Body of pancreas (tissue), 4 donors: ENCODE data around the gene ACSS2. TPM values are rescaled to one million over a fixed set of nuclear protein-coding genes. Genes with fewer than 3 reads are reported as not detected.

Experiments used
- ATAC-seq: fragments of 150-250 bp; one replicate; pipeline ENCODE4 v1.9.1; 2016
- DNase-seq, 4 donors: peaks; one replicate each; pipeline ENCODE4 v3.0.0-alpha.2; 2019
- H3K27ac ChIP-seq, 4 donors: fragments of 200-600 bp; sonication (generic); 1 replicate in 3 of 4; 2 replicates in 1 of 4; pipeline versions ENCODE4 v1.5.1 to v1.6.1; 2016 to 2019; ENCODE audit warnings: mild to moderate bottlenecking in 1 of 4, mixed read lengths in 1 of 4, moderate library complexity in 1 of 4
- H3K27me3 ChIP-seq, 2 donors: fragments of 200-600 bp; sonication (generic); one replicate each; pipeline ENCODE4 v1.6.0; 2016; ENCODE audit warnings: mild to moderate bottlenecking in 1 of 2
- H3K36me3 ChIP-seq, 2 donors: fragments of 200-600 bp; sonication (generic); replicated peaks in 1 of 2; 2 replicates each; pipeline ENCODE4 v1.5.1; 2016; ENCODE audit warnings: low read depth in 2 of 2; ENCODE audit not compliant: insufficient read depth in 1 of 2
- H3K4me1 ChIP-seq: fragments of 200-600 bp; sonication (generic); one replicate; pipeline ENCODE4 v1.6.0; 2016
- H3K4me3 ChIP-seq, 2 donors: fragments of 200-600 bp; sonication (generic); 1 replicate in 1 of 2; 2 replicates in 1 of 2; pipeline ENCODE4 v1.5.1; 2016 to 2019
- H3K9me3 ChIP-seq, 3 donors: fragments of 200-600 bp; sonication (generic); 1 replicate in 2 of 3; 2 replicates in 1 of 3; pipeline ENCODE4 v1.5.1; 2016
- POLR2A ChIP-seq, 3 donors: fragments of 450-650 bp; IDR thresholded peaks; one replicate each; pipeline ENCODE4 v1.6.1; 2016; ENCODE audit warnings: antibody characterized with exemption in 3 of 3, mild to moderate bottlenecking in 2 of 3
- whole genome bisulfite sequencing, 2 donors: methylation state at CpG; one replicate each; pipeline ENCODE4 v1.1.5; 2017; 5-methylcytosine and 5-hydroxymethylcytosine counted together
- intact Hi-C: fragments of 100-400 bp; cut with DNase I; formaldehyde crosslinking; loops from one replicate; pipeline ENCODE4 v1.15.1; 2023
- total RNA-seq, 2 donors: library from RNA; depleted of rRNA; stranded (reverse); fragments of >200 nt; gene quantifications; one replicate each; pipeline ENCODE4 v1.1.0, GENCODE V29; 2016
- TF ChIP-seq, protein P1 (sequence below), 7 experiments: fragments of 450-650 bp in 4 of 7; fragments of 200-600 bp in 3 of 7; sonication (generic) in 3 of 7; IDR thresholded peaks; one replicate each; pipeline ENCODE4 v1.5.1; 2016 to 2019; ENCODE audit warnings: antibody characterized with exemption in 7 of 7

ACSS2 gene
- total RNA-seq, 2 donors from 2014 or later = 33.9 to 78.1 TPM

DNA sequence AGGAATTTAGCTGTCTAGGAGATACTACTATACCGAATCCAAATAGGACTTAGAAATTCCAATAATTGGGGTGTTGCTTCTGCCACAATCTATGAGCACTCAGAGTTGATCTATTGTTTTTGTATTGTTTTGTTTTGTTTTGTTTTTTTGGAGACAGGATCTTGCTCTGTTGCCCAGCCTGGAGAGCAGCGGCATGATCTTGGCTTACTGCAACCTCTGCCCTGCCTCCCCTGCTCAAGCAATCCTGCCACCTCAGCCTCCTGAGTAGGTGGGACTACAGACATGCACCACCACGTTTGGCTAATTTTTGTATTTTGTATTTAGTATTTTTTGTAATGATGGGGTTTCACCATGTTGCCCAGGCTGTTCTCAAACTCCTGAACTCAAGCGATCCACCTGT, 7.4 kb downstream of the ACSS2 start:
- H3K4me3 ChIP-seq = no peak overlapping the region
- ATAC-seq (no peak), DNase-seq (no peak)
- no peak overlapping the region for H3K27ac ChIP-seq
- H3K9me3 ChIP-seq = no peaks in the 10 kb centered on the region
- peaks cover 22% of the 10 kb centered on the region for H3K4me1 ChIP-seq
- peaks cover 0 to 5% of the 10 kb centered on the region in 2 donors for H3K36me3 ChIP-seq
- TF ChIP-seq, protein P1, sequence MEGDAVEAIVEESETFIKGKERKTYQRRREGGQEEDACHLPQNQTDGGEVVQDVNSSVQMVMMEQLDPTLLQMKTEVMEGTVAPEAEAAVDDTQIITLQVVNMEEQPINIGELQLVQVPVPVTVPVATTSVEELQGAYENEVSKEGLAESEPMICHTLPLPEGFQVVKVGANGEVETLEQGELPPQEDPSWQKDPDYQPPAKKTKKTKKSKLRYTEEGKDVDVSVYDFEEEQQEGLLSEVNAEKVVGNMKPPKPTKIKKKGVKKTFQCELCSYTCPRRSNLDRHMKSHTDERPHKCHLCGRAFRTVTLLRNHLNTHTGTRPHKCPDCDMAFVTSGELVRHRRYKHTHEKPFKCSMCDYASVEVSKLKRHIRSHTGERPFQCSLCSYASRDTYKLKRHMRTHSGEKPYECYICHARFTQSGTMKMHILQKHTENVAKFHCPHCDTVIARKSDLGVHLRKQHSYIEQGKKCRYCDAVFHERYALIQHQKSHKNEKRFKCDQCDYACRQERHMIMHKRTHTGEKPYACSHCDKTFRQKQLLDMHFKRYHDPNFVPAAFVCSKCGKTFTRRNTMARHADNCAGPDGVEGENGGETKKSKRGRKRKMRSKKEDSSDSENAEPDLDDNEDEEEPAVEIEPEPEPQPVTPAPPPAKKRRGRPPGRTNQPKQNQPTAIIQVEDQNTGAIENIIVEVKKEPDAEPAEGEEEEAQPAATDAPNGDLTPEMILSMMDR (IDR thresholded peaks at IDR 0.05) = no peak
- no peak for TF ChIP-seq POLR2A (IDR thresholded peaks at IDR 0.05)
- no peaks in the 10 kb centered on the region for H3K27me3 ChIP-seq
- WGBS, 2 donors = 87 to 91% methylated on average over 4 of the region's 4 CpGs
- intact Hi-C loops = no loop called here

DNA sequence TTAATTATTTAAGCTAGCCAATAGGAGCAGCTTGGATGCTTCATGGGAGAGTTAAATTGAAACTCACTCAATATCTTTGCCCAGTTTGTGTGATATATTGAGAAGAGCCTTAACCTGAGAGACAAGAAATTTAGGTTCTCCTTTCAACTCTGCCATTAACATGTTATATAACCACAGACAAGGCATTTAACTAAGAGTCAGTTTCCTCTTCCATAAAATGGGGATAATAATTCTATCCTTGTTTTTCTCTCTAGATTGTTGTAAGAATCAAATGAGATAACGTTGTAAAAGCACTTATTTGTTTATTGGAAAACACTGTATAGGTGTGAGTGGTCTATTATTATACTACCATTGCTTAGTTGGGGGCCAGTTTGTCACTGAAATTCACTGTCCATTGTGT, 7.8 kb downstream of the ACSS2 start:
- H3K4me3 ChIP-seq = no peak overlapping the region
- peaks cover 22% of the 10 kb centered on the region for H3K4me1 ChIP-seq
- no peak for TF ChIP-seq POLR2A (IDR thresholded peaks at IDR 0.05)
- TF ChIP-seq, protein P1 (IDR thresholded peaks at IDR 0.05) = no peak
- no peaks in the 10 kb centered on the region for H3K27me3 ChIP-seq
- no peak overlapping the region for H3K27ac ChIP-seq
- intact Hi-C loops = no loop called here
- no peaks in the 10 kb centered on the region for H3K9me3 ChIP-seq
- ATAC-seq (no peak), DNase-seq (no peak)
- H3K36me3 ChIP-seq = peaks cover 0 to 5% of the 10 kb centered on the region in 2 donors
- WGBS, 2 donors = 58 to 87% methylated on average over 1 of the region's 1 CpG

DNA sequence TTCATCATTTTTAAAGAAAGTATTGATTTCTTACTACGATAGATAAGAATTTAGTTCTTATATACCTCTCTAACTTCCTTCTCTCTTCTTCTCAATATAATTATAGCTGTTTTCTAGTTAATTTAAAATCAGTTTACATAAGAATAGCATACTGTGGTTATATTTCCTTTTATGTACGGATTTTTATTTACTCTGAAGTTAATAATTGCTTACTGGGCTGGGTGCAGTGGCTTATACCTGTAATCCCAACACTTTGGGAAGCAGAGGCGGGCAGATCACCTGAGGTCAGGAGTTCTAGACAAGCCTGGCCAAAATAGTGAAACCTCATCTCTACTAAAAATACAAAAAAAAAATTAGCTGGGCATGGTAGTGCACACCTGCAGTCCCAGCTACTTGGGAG, 9.7 kb downstream of the ACSS2 start:
- Histone ChIP-seq H3K4me1 (peaks cover 19% of the 10 kb centered on the region), H3K27ac (peak overlapping the region in 1 of 4 donors; percentile 31), H3K36me3 (peaks cover 0 to 5% of the 10 kb centered on the region in 2 donors), H3K4me3 (no peak overlapping the region), H3K27me3 (no peaks in the 10 kb centered on the region), H3K9me3 (no peaks in the 10 kb centered on the region)
- intact Hi-C loops = no loop called here
- no peak for TF ChIP-seq POLR2A (IDR thresholded peaks at IDR 0.05)
- TF ChIP-seq, protein P1 (IDR thresholded peaks at IDR 0.05) = no peak
- peak in 1 of 4 donors; percentile 41 for DNase-seq
- WGBS, 2 donors = 29 to 31% methylated on average over 3 of the region's 3 CpGs
- no peak for ATAC-seq

DNA sequence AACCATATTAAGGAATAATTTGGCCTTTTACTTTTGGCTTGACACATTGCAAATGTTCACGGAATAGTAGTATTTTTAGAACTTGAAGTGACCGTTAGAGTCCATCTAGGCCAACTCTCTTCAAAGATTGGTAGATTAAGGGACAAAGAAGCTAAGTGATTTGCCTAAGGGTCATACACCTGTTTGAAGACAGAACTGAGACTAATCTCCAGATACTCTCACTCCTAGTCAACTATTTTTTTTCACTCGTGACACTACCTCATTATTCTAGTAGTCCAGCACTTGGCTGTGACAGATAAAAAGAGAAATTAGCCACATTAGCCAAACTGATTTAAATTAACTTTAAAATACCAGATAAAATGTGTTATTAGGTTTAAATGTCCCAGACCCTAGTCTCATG, 10.6 kb downstream of the ACSS2 start:
- Histone ChIP-seq H3K4me3 (no peak overlapping the region), H3K9me3 (no peaks in the 10 kb centered on the region), H3K4me1 (peaks cover 19% of the 10 kb centered on the region), H3K27me3 (no peaks in the 10 kb centered on the region), H3K36me3 (peaks cover 0 to 5% of the 10 kb centered on the region in 2 donors), H3K27ac (no peak overlapping the region)
- WGBS, 2 donors = 62 to 64% methylated on average over 3 of the region's 3 CpGs
- DNase-seq (no peak), ATAC-seq (no peak)
- intact Hi-C loops = no loop called here
- no peak for TF ChIP-seq POLR2A (IDR thresholded peaks at IDR 0.05)
- TF ChIP-seq, protein P1 (IDR thresholded peaks at IDR 0.05) = no peak

DNA sequence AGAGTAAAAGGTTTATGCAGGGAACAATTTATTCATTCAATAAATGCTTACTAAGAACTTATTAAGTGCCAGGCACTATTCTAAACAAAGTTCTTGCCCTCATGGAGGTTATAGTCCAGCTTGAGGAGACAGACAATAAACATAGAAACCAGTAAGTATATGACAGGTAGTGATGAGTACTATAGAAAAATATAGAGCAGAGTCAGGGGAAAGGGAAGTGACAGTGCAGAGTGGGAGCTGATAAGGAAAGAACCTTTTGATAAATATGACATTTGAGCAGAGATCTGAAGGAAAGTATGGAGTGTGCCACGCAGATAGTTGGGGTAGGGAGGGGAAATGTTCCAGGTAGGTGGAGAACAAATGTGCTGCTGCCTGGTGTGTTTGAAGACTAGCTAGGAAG, 12.1 kb downstream of the ACSS2 start:
- peak overlapping the region in 1 of 4 donors; percentile 2 for H3K27ac ChIP-seq
- no peak for TF ChIP-seq POLR2A (IDR thresholded peaks at IDR 0.05)
- TF ChIP-seq, protein P1 (IDR thresholded peaks at IDR 0.05) = no peak
- DNase-seq (no peak), ATAC-seq (no peak)
- H3K27me3 ChIP-seq = no peaks in the 10 kb centered on the region
- H3K4me3 ChIP-seq = no peak overlapping the region
- peaks cover 19% of the 10 kb centered on the region for H3K4me1 ChIP-seq
- H3K9me3 ChIP-seq = no peaks in the 10 kb centered on the region
- intact Hi-C loops = no loop called here
- peaks cover 0 to 5% of the 10 kb centered on the region in 2 donors for H3K36me3 ChIP-seq
- 56 to 58% methylated on average over 1 of the region's 1 CpG for WGBS, 2 donors
